GM21423 (cell line): ENCODE results near the gene CCDC24.

Experiments
- ATAC-seq: cut with Tn5 transposase; IDR thresholded peaks from one replicate; pipeline ENCODE4 v1.9.1; 2021; ENCODE audit warnings: mild to moderate bottlenecking, moderate library complexity; ENCODE audit not compliant: unreplicated experiment

Gene CCDC24

DNA sequence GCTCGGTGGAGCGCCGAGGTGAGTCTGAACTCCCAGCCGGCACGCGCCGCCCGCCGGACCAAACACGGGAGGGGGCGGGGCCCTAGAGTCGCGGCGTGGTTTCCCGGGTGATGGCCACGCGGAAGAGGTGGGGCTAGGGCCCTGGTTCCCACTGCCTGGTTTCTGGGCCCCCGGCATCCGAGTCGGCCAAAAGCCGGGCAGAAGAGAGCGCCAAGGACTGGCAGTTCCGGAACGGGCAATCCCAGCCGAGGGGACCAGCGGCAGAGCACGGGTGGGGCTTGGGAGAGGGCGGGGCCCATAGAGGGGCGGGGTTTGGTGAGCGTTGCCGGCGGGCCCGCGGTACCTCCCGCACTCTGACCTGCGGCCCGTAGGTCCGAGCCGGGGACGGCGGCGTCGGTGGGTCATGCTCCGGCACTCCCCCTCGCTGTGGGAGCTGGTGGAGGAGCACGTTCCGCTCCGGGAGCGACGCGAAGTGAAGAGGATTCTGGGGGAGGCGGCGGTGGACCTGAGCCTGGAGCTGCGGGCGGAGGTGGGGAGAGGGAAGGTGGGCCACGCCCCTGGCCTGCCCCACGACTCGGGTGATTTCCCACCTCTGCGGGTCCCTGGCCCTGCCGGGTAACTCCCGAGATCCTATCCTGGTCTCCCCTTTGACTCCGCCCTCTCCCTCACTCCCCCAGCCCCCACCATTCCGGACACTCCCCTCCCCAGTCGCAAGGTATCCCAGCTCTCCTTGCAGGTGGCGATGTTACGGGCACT is at the start of gene CCDC24:
TSS of gene CCDC24 (plus strand) at position 124 of the 756 bp plus-strand sequence. CDS start at position 404, 280 bp downstream.
- peak; percentile 73 for ATAC-seq

DNA sequence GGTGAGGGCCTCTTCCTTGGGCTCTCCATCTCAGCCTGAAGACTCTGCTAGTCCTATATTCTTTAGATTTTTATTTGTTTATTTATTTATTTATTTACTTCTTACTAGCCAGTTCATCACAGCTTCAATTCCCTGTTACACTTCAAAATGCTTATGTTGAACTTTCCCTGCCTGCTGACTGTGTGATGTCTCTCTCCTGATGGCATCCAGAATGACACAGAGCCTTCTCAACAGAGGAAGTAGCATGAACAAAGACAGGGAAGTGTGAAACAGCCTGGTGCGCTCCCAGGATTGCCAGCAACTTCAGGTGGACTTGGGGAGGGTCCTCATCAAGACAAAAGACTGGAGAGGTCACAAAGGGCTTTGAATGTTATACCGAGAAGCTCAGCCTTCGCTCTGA is 49.0 kb upstream of the CCDC24 start:
- no peak for ATAC-seq

- no peak for ATAC-seq
Observed at GRCh38 chr1:43944860-43945259, 46.5 kb upstream of the CCDC24 start.

GRCh38 chr1:43945674-43946235 is 45.6 kb upstream of the CCDC24 start:
- no peak for ATAC-seq

DNA sequence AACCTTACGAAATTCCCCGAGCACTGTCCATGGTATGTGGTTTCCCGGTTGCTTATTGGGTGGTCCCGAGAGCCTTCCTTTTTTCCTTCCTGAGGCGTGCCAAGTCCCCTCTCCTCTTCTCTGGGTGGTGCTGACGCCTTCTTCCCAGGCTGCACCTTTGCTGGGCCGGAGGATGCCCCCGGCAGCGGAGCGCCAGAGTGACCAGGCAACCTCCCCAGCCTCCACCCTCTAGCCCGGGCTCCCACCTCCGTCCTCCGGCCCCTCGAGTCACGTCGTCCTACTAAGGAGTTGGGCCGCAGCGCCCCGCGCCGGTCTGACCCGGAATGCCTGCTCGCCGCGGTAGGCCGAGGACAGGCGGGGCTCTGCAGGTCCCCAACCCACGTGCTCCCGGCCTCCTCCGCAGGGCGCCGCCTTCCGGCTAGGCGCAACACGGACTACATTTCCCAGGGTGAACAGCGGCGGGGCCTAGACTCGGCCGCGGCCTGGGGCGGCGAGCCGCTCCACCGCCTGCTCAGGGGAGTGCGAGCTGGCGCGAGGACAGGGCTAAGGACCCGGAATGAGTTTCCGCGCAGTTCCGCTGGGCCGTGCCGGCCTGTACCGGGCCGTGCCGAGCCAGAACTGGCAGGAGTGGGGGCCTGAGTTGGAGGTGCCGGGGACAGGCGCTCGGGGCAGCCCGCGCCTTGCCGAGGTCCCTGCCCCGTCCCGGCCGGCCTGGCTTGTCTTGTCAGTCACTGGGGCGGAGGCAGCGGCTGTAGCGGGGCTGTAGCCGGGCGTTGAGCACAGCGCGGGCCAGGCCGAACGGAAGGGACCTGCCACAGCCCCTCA is 45.0 kb upstream of the CCDC24 start, which contains the start of gene IPO13:
TSS of gene IPO13 (plus strand) at position 715 of the 825 bp plus-strand sequence. CDS start 651 bp downstream, outside the sequence.
- ATAC-seq = peak; percentile 91

DNA sequence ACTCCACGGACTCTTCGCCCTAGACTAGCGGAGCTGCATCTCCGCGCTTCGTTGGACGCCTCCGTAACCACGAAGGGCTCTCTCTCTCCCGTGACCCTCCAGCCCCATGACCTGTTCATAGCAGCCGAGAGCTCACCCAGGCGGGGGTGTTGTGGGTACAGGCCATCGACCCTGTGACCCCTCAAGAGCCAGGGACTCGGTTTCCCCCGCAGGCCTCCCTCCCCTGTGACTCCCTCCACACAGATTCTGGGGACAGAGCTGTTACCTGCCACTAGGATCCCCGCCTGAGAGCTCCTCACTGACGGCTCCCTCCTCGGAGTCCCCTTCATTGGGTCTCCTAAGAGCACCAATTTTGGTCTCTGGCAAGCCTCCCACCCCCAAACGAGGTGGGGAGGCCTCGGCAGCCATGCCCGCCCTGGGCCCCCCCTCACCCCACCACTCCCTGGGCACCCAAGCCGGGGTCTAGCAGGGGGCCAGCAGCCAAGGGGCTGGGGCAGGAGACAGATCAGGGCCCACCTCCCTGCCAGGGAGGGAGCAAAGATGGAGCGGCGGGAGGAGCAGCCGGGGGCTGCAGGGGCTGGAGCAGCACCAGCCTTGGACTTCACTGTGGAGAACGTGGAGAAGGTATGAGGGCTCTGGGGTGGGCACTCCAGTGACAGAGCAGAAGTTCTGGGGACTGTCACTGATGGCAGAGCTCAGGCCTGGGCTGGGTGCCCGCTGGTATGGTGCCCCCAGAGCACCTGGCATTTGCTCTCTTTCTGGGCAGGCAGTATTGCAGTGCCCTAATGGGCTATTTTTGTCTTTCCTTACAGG is 44.1 kb upstream of the CCDC24 start:
- ATAC-seq = no peak

DNA sequence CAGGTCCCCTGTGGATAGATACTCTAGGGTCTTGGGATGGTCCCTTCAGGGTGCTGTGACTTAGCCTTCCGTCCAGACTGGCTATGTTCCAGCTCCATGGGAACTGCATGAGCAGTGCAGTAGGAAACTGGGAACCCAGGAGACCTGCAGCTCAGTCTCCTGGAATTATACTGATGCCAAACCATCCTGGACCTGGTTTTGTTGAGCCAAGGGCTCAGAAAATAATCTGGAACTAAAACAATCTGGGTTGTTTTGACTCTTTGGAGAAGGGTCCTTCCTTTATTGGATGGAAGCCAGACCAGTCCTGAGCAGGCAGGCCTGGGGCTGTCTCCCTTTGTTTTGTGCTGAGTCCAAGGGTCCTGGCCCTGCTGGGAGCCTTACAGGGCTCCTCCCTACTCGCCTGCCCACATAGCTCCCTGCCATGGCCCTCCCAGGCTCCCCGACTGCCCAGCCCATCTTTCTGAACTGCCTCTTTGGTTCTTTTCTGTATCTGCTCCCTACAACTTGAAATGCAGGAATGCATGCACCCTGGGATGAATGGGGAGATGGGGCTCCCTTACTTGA is 43.4 kb upstream of the CCDC24 start:
- no peak for ATAC-seq

- no peak for ATAC-seq
Observed at GRCh38 chr1:43949678-43950077, 41.7 kb upstream of the CCDC24 start.

DNA sequence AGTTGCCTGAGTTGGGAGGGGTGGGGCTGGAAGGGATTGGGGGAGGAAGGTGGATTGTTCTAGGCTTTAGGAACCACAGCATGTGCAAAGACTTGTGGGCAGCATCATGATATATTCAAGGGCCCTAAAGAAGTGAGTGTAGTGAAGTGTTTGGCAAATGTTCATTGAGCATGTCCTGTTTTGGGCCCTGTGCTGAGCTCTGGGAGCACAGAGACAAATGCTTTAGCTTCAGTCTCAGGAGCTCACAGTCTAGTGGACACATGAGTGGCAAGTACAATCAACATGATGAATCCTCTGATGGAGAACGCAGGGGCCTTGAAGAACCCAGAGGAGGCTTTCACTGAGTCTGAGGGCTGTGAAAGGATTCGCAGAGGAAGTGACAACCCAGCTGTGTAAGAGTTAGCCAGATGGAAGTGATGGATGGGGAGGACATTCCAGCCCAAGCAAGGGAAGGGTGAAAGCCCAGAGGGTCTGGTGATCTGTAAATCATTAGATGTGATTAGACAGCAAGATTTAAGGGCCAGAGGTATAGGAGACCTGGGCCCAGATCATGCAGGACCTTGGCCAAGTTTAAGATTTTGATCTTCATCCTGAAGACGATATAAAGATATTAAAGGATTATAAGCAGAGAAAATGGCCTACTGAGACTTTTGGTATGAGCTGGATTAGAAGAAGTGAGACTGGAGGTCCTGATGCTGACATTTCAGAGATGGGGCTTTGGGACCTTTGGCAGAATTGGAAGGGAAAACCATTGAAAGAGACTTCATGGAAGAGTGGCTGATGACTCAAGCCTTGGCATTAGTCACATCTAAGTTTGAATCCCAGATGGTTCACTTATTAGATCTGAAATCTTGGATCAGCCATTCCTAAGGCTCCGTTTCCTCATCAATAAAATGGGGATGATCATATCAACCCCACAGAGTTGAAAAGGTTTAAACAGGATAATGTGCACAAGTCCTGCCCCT is 40.1 kb upstream of the CCDC24 start:
- no peak for ATAC-seq

DNA sequence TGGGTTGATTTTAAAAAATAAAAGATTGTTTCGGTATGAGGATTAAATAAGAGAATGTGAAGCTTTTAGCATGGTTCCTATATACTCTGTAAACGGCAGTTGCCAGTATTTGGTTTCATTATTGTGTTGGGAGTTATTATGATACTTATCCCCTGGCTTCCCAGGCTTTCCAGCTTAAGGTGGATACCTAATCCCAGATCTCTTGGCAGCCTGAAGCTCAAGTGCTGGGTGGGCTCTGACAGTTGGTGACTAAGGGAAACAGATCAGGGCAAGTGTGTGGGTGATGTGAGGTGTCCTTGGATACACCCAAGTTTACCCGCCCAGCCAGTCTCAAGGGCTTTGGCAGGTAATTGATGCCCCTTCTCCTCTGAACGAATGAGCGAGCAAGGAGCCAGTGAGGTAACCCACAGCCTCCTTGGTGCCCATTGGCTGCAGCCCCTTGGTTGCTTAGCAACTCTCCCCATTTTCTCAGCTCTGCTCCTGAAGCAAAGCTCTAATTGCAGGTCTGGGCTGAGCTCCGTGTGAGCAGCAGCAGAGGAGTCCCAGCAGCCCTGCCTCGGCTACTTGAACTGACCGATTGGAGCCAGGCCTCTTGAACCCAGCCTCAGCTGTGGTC is 38.6 kb upstream of the CCDC24 start:
- ATAC-seq = no peak

DNA sequence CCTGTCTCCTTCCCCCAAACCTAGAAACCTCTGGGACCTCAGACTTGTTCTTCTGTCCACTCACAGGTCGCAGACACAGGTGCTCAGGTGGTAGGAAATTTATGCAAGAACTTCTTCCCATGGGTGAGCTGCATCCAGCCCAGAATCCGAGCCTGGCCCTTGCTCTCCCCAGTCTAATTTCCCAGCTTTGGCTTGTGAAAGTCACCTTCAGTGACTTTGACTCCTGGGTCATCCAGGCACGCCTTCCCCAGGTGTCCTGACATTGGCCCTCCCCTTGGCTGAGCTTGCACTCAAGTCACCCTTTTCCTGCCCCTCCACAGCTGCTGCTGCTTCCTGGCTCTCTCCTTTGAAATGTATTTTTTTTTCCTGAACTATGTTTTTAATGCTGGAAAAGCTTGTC is 38.0 kb upstream of the CCDC24 start:
- no peak for ATAC-seq

DNA sequence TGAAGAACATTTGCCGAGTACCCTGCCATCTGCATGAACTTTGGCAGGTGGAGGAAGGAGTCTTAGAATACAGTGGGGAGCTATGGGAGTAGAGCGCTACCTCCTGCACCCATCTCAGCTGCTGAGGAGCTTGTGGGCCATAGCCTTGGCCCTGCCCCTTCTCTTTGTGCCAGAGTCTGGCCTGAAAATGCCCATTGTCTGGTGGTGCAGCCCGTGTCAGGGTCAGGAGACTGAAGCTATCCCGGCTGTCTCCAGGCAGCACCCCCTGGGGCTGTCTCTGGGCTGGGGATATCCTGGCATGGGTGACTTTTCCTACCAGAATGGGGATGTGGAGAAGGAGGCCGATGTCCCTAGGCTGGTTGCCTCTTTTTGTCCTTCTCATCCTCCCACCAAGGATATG is 37.4 kb upstream of the CCDC24 start:
- no peak for ATAC-seq

- ATAC-seq = no peak
Observed at GRCh38 chr1:43956234-43956633, 35.2 kb upstream of the CCDC24 start.

DNA sequence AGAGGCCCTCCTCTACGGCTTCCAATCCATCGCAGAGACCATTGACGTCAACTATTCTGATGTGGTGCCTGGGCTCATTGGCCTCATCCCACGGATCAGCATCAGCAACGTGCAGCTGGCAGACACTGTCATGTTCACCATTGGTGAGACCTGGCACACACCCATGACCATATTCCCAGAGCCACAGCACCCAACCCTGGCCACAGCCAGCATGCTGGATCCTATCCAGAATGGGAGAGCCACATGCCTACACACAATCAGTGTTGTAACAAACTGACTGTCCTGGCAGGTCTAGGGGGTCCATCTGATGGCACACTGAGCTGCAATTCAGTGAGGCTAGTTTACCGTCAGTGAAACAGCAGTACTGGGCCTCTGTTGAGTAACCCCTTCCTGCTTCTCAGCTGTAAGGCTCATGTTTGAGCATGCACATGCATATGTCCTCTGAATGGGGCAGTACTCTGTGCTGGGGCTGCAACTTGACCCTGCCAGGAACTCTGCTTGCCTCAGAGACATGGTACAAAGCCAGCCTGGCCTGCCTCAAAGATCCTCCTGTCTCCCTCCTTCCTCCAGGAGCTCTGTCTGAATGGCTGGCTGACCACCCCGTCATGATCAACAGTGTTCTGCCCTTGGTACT is 33.9 kb upstream of the CCDC24 start:
- no peak for ATAC-seq

DNA sequence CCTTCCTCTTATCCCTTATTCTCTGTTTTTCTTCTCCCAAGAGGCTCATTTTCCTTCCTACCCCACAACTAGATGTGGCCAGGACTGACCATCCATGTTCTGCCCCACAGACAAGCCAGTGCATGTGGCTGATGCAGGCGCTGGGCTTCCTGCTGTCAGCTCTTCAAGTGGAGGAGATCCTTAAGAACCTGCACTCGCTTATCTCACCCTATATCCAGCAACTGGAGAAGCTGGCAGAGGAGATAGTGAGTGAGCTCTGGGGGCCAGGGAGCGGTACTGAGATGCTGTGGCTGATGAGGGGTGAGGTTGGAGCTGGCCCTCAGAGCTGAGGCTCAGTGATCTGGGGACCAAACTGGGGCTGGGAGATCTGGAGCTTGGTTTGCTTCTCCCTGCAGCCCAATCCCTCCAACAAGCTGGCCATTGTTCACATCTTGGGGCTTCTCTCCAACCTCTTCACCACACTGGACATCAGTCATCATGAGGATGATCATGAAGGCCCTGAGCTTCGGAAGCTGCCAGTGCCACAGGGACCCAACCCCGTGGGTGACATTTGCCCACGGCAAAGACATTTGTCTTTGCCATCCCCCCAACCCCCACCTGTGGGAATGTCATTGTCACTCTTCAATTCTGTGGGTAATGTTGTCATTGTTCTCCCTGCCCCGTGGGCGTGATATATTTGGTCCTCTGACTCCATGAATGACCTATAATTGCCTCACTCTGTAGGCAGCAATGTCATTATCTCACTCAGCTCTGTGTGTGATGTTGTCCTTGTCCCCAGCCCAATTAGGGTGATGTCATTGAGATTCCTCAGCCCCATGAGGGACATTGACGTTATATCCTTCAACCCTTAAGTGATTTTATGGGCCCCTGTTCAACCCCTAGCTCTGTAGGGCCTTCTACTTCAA is 32.8 kb upstream of the CCDC24 start:
- no peak for ATAC-seq

DNA sequence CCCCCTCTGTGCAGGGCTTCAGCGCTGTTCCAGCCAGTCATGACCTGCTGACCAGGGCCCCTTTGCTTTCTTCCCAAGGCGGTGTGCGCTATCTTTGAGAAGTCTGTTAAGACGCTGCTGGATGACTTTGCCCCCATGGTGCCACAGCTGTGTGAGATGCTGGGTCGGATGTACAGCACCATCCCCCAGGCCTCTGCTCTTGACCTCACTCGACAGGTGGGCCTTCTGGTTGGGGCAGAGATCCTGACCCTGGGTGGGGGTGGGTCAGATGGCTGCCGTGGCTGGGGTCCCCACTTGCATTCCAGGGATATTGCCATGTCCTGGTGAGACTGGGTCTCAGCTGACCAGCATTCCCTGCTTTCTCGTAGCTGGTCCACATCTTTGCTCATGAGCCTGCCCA is 30.6 kb upstream of the CCDC24 start:
- no peak for ATAC-seq

DNA sequence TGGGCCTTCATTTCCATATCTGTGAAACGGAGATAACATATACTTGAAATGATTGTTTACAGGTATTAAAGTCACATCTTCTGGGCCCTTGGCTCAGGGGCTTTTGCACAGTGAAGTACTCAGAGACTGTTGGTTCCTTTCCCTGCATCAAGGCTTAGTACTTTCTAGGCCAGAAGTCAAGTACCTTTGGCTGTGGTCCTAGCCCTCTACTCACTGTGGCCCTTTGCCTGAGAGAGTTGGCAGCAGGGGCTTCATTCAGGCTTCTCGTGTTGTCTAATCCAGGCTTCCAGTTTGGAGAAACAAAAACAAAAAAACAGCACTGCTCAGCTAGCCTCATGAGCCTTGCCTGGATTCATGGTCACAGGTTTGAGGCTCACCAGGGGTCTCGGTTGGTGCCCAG is 29.7 kb upstream of the CCDC24 start:
- ATAC-seq = no peak
